GM12865 (cell line): Measurements from ENCODE around the gene PDXK.

Source experiments
- DNase-seq: peaks from one replicate; pipeline ENCODE4 v3.0.0; 2010; ENCODE audit warnings: low read depth
- H3K4me3 ChIP-seq: 2 replicates; pipeline ENCODE4 v1.5.1; 2011; ENCODE audit warnings: mild to moderate bottlenecking, low read depth, low read length, control low read depth
- CTCF ChIP-seq: IDR thresholded peaks from 2 replicates; pipeline ENCODE4 v1.5.1; 2011; ENCODE audit warnings: low read length, control low read depth, low read depth, inconsistent platforms; ENCODE audit not compliant: insufficient read depth; ENCODE audit errors: missing control alignments

The PDXK gene

GRCh38 chr21:43771199-43771675 is 52.3 kb downstream of the PDXK start:
- no peak for TF ChIP-seq CTCF
- H3K4me3 ChIP-seq = no peak overlapping the region

GRCh38 chr21:43771698-43772424 is 52.9 kb downstream of the PDXK start:
- no peak overlapping the region for H3K4me3 ChIP-seq
- DNase-seq = no peak
- TF ChIP-seq CTCF = no peak

More at GRCh38 chr21:43771199-43771675, 52.3 kb downstream of the PDXK start:
- DNase-seq = no peak

GRCh38 chr21:43772425-43772821 is 53.5 kb downstream of the PDXK start:
- DNase-seq = no peak
- no peak overlapping the region for H3K4me3 ChIP-seq
- no peak for TF ChIP-seq CTCF

- no peak overlapping the region for H3K4me3 ChIP-seq
- no peak for TF ChIP-seq CTCF
- no peak for DNase-seq
Measured at GRCh38 chr21:43774163-43774562, 55.2 kb downstream of the PDXK start.

- H3K4me3 ChIP-seq = peak overlapping the region; percentile 76
- no peak for DNase-seq
- TF ChIP-seq CTCF = no peak
Measured at GRCh38 chr21:43775190-43775589, 56.3 kb downstream of the PDXK start.

- DNase-seq = peak; percentile 86
- H3K4me3 ChIP-seq = peak within 1 kb of the TSS; percentile 76
Measured at GRCh38 chr21:43775795-43776430, 57.0 kb downstream of the PDXK start, which contains the start of gene CSTB. TSS of gene CSTB (minus strand) at chr21:43776308. CDS start at chr21:43776269, 39 bp downstream.

More at GRCh38 chr21:43775795-43776430, 57.0 kb downstream of the PDXK start, which contains the start of gene CSTB:
- TF ChIP-seq CTCF = no peak
